SJSA1 (cell line): ENCODE measurements around the gene ZNF174. TPM values are rescaled to one million over a fixed set of nuclear protein-coding genes. Genes with fewer than 3 reads are reported as not detected.

Experiments used
- DNase-seq, 2 experiments: peaks; one replicate each; pipeline ENCODE4 v3.0.0-alpha.2; 2015 to 2020; ENCODE audit warnings: low spot score in 2 of 2, low read depth in 1 of 2
- H3K27ac ChIP-seq: fragments of 250-450 bp; sonication (Bioruptor Pico); 2 replicates; pipeline ENCODE4 v1.5.1; 2020; ENCODE audit warnings: mild to moderate bottlenecking, moderate library complexity
- H3K27me3 ChIP-seq: fragments of 250-450 bp; sonication (Bioruptor Pico); replicated peaks from 2 replicates; pipeline ENCODE4 v1.5.1; 2020; ENCODE audit warnings: mild to moderate bottlenecking, moderate library complexity
- H3K36me3 ChIP-seq: fragments of 250-450 bp; sonication (Bioruptor Pico); 2 replicates; pipeline ENCODE4 v1.5.1; 2020; ENCODE audit warnings: mild to moderate bottlenecking
- H3K4me1 ChIP-seq: fragments of 250-450 bp; sonication (Bioruptor Pico); replicated peaks from 2 replicates; pipeline ENCODE4 v1.6.1; 2021; ENCODE audit warnings: mild to moderate bottlenecking
- H3K4me3 ChIP-seq: fragments of 250-450 bp; sonication (Bioruptor Pico); 2 replicates; pipeline ENCODE4 v1.5.1; 2020; ENCODE audit warnings: mild to moderate bottlenecking
- H3K9me3 ChIP-seq: fragments of 250-450 bp; sonication (Bioruptor Pico); replicated peaks from 2 replicates; pipeline ENCODE4 v1.5.1; 2020; ENCODE audit warnings: mild to moderate bottlenecking
- total RNA-seq: library from RNA; depleted of rRNA; stranded (reverse); fragments of >200 nt; shearing (Covaris generic); gene quantifications from 2 replicates; pipeline ENCODE4 v1.2.3, GENCODE V29; 2014; rRNA removed

ZNF174 gene
- 6.8 and 7.8 TPM in 2 replicates for total RNA-seq

GRCh38 chr16:3400779-3401688, at the start of gene ZNF174, which contains the start of gene ZSCAN32:
ZNF174 (plus strand) TSS chr16:3401215; CDS start chr16:3402005, 790 bp downstream.
ZSCAN32 (minus strand) TSS chr16:3401004; CDS start chr16:3397557, 3,447 bp downstream.
- Histone ChIP-seq H3K4me3 (peak within 1 kb of the TSS; percentile 85), H3K36me3 (peaks cover 64% of the 10 kb centered on the region), H3K4me1 (0 out of 2 replicates have a peak, but pooled peaks cover 6% of the 10 kb centered on the region), H3K27me3 (no peaks in the 10 kb centered on the region), H3K27ac (peak within 1 kb of the TSS; percentile 14; the same call in 1 of the 2 replicates), H3K9me3 (peaks cover 20% of the 10 kb centered on the region)
- peak; percentile 97 to 98 for DNase-seq

DNA sequence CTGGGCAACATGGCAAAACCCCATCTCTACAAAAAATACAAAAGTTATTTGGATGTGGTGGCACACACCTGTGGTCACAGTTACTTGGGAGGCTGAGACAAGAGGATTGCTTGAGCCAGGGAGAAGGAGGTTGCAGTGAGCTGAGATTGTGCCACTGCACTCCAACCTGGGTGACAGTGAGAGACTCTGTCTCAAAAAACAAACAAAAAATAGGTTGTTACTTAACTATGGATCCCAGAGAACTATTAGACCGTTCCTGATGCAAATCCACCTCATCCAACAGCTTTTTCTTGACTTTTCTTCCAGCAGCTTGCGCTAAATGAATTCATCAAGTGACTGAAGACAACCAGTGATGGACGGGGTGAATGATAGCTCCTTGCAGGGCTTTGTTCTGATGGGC, 45.4 kb upstream of the ZNF174 start, which contains the start of gene OR2C1:
OR2C1 (plus strand) TSS at position 301 of the 400 bp plus-strand sequence; CDS start at position 353, 52 bp downstream.
- Histone ChIP-seq H3K4me3 (no peak within 1 kb of the TSS), H3K36me3 (no peaks in the 10 kb centered on the region), H3K4me1 (no peaks in the 10 kb centered on the region), H3K27ac (no peak within 1 kb of the TSS), H3K27me3 (no peaks in the 10 kb centered on the region), H3K9me3 (no peaks in the 10 kb centered on the region; the same call in 1 of the 2 replicates)
- no peak for DNase-seq

GRCh38 chr16:3356118-3356517, 44.9 kb upstream of the ZNF174 start:
- H3K4me1 ChIP-seq, result no peaks in the 10 kb centered on the region
- DNase-seq, result no peak
- no peaks in the 10 kb centered on the region for H3K27me3 ChIP-seq
- no peak overlapping the region for H3K4me3 ChIP-seq
- H3K36me3 ChIP-seq, result no peaks in the 10 kb centered on the region
- H3K27ac ChIP-seq, result no peak overlapping the region
- H3K9me3 ChIP-seq, result no peaks in the 10 kb centered on the region; the same call in 1 of the 2 replicates

- no peaks in the 10 kb centered on the region for H3K27me3 ChIP-seq
Measured at GRCh38 chr16:3358871-3359270, 42.1 kb upstream of the ZNF174 start.

GRCh38 chr16:3362931-3363330, 38.1 kb upstream of the ZNF174 start:
- Histone ChIP-seq H3K4me1 (no peaks in the 10 kb centered on the region), H3K36me3 (no peaks in the 10 kb centered on the region; the same call in 1 of the 2 replicates), H3K9me3 (peaks cover 19% of the 10 kb centered on the region), H3K27me3 (no peaks in the 10 kb centered on the region), H3K4me3 (no peak overlapping the region), H3K27ac (no peak overlapping the region)
- no peak for DNase-seq

More at GRCh38 chr16:3358871-3359270, 42.1 kb upstream of the ZNF174 start:
- no peak overlapping the region for H3K4me3 ChIP-seq
- H3K4me1 ChIP-seq, result no peaks in the 10 kb centered on the region
- peaks cover 5% of the 10 kb centered on the region for H3K9me3 ChIP-seq
- DNase-seq, result no peak
- H3K36me3 ChIP-seq, result no peaks in the 10 kb centered on the region
- H3K27ac ChIP-seq, result no peak overlapping the region

- H3K27me3 ChIP-seq, result no peaks in the 10 kb centered on the region
- no peaks in the 10 kb centered on the region; the same call in 1 of the 2 replicates for H3K36me3 ChIP-seq
- H3K4me3 ChIP-seq, result no peak overlapping the region
- peaks cover 19% of the 10 kb centered on the region for H3K9me3 ChIP-seq
- H3K4me1 ChIP-seq, result no peaks in the 10 kb centered on the region
- no peak for DNase-seq
- no peak overlapping the region for H3K27ac ChIP-seq
Measured at GRCh38 chr16:3363793-3364192, 37.2 kb upstream of the ZNF174 start.

DNA sequence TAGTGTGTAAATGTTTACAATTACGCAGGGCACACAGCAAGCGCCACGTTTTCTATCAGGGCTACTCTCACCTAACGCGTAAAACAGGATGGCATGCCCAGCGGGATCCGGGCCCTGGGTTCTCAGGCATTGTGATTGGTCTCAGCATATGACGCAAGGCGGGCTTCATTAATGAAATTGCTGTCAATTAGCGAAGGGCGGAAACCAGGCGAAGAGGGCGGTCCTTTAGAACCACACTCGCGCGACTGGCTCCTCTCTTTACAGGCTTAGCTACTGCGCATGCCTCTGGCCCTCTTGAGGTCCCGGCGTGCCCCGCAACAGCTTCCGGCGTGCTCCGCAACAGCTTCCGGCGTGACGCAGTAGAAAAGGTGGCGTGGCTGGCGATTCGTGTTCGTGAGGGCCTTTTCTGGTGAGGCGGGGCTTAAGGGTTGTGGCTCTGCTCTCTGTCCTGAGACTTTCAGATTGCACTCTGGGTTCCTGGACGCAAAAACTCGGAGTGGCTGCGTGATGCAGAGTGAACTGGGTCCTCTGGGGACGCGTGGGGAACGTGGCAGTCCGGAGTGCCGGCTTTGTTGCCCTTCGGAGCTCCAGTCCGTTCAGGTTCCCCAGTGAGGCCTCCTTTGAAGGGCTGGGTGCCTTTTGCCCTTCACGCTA, 36.1 kb upstream of the ZNF174 start:
- peaks cover 19% of the 10 kb centered on the region; the same call in 1 of the 2 replicates for H3K9me3 ChIP-seq
- H3K36me3 ChIP-seq, result no peaks in the 10 kb centered on the region; the same call in 1 of the 2 replicates
- peak overlapping the region; percentile 33 for H3K4me3 ChIP-seq
- DNase-seq, result peak; percentile 7 to 51
- no peak overlapping the region for H3K27ac ChIP-seq
- H3K27me3 ChIP-seq, result no peaks in the 10 kb centered on the region
- H3K4me1 ChIP-seq, result no peaks in the 10 kb centered on the region

DNA sequence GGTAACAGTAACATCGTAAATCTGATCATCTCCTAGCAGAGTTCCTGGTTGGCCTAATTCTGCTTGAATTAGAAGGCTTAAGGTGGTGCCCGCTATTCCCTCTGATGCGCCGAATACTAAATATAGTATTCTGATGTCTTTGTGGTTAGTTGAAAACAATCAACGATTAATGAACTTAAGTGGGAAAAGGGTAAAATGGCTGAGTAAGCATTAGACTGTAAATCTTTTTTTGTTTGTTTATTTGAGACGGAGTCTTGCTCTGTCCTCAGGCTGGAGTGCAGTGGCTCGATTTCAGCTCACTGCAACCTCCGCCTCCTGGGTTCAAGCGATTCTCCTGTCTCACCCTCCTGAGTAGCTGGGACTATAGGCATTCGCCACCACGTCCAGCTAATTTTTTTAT, 31.9 kb upstream of the ZNF174 start:
- H3K27ac ChIP-seq, result no peak overlapping the region
- no peaks in the 10 kb centered on the region; the same call in 1 of the 2 replicates for H3K36me3 ChIP-seq
- H3K9me3 ChIP-seq, result peaks cover 18% of the 10 kb centered on the region; the same call in 1 of the 2 replicates
- no peak for DNase-seq
- no peak overlapping the region for H3K4me3 ChIP-seq
- no peaks in the 10 kb centered on the region for H3K27me3 ChIP-seq
- H3K4me1 ChIP-seq, result no peaks in the 10 kb centered on the region

GRCh38 chr16:3375680-3376079, 25.3 kb upstream of the ZNF174 start:
- Histone ChIP-seq H3K4me3 (no peak overlapping the region), H3K36me3 (no peaks in the 10 kb centered on the region), H3K9me3 (peaks cover 13% of the 10 kb centered on the region), H3K27ac (no peak overlapping the region), H3K4me1 (no peaks in the 10 kb centered on the region), H3K27me3 (no peaks in the 10 kb centered on the region)
- DNase-seq, result no peak

GRCh38 chr16:3377917-3378316, 23.1 kb upstream of the ZNF174 start:
- peaks cover 17% of the 10 kb centered on the region for H3K36me3 ChIP-seq
- peaks cover 32% of the 10 kb centered on the region for H3K9me3 ChIP-seq
- no peak overlapping the region for H3K4me3 ChIP-seq
- H3K27ac ChIP-seq, result no peak overlapping the region
- no peaks in the 10 kb centered on the region for H3K27me3 ChIP-seq
- H3K4me1 ChIP-seq, result no peaks in the 10 kb centered on the region
- no peak for DNase-seq

- Histone ChIP-seq H3K9me3 (peaks cover 53% of the 10 kb centered on the region), H3K36me3 (peaks cover 53% of the 10 kb centered on the region)
Measured at GRCh38 chr16:3383045-3383448, 18.0 kb upstream of the ZNF174 start.

DNA sequence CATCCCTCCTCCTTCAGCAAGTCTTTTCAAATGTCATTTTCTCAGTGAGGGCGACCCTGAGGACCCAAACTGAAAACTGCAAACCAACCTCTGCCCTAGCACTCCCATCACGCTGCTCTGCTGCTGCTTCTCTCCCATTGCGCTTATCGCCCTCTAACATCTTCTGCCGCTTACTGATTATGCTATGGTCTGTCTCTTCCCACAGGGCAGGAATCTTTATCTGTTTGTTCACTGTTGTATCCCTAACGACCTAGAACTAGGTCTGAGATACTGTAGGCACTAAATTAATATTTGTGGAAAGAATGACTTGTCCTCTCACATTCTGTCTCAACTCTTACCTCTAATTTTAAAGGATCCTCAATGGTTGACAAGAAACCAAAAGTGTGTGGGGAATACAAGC, 12.7 kb upstream of the ZNF174 start:
- H3K27me3 ChIP-seq, result no peaks in the 10 kb centered on the region
- H3K27ac ChIP-seq, result no peak overlapping the region
- DNase-seq, result no peak
- H3K4me3 ChIP-seq, result no peak overlapping the region
- no peaks in the 10 kb centered on the region for H3K4me1 ChIP-seq
- peaks cover 31% of the 10 kb centered on the region for H3K9me3 ChIP-seq
- peaks cover 80% of the 10 kb centered on the region for H3K36me3 ChIP-seq

More at GRCh38 chr16:3383045-3383448, 18.0 kb upstream of the ZNF174 start:
- Histone ChIP-seq H3K4me3 (no peak overlapping the region), H3K4me1 (no peaks in the 10 kb centered on the region), H3K27me3 (no peaks in the 10 kb centered on the region), H3K27ac (no peak overlapping the region)
- DNase-seq, result peak in 1 of 2 experiments; percentile 11

- peaks cover 79% of the 10 kb centered on the region for H3K36me3 ChIP-seq
Measured at GRCh38 chr16:3389663-3390338, 11.2 kb upstream of the ZNF174 start.

More at GRCh38 chr16:3389663-3390338, 11.2 kb upstream of the ZNF174 start:
- H3K4me1 ChIP-seq, result no peaks in the 10 kb centered on the region
- no peaks in the 10 kb centered on the region for H3K27me3 ChIP-seq
- H3K27ac ChIP-seq, result no peak overlapping the region
- DNase-seq, result no peak
- H3K4me3 ChIP-seq, result no peak overlapping the region
- H3K9me3 ChIP-seq, result peaks cover 22% of the 10 kb centered on the region
